ENCODE measurements around the gene AKR1D1. TPM values are rescaled to one million over a fixed set of nuclear protein-coding genes. Genes with fewer than 3 reads are reported as not detected.

The AKR1D1 gene
- total and polyA plus RNA-seq, 10 of the 15 experiments (the other 5 are each of a cell fraction or from before 2014, with no cell fraction given), result 0.09 to 0.34 TPM; not detected in 8

GRCh38 chr7:138163800-138164199 lies 87.5 kb downstream of the AKR1D1 start:
- CTCF ChIA-PET, result interaction anchor here (0.6 to 1.4 kb wide), 2 partner anchors 575 to 591 kb away, joined by 3 to 8 read pairs; no protein-coding TSS in a partner anchor
- H3K36me3 ChIP-seq (ENCODE audit: control insufficient read depth in 2 of 2, insufficient read depth in 2 of 2, low read length in 1 of 2), result no peaks in the 10 kb centered on the region
- intact Hi-C loops (cut with micrococcal nuclease; ENCODE audit: unreplicated experiment) (loop anchor here (5.0 to 10.0 kb wide), 3 partner anchors 261 to 381 kb away; no protein-coding TSS in a partner anchor), in situ Hi-C loops (cut with MboI) (loop anchor here (5.0 kb wide), 1 partner anchor 574 kb away; no protein-coding TSS in a partner anchor)
- no peak overlapping the region for H3K4me3 ChIP-seq
- RAD21 ChIA-PET (ENCODE audit: unreplicated experiment), result interaction anchor here (1.1 to 4.4 kb wide), 2 partner anchors 284 to 574 kb away, joined by 3 to 92 read pairs; no protein-coding TSS in a partner anchor
- DNase-seq (ENCODE audit: low read depth, low spot score) (no peak), ATAC-seq (no peak), FAIRE-seq (no peak)
- H2AFZ ChIP-seq (ENCODE audit: control insufficient read depth, low read depth, low read length), result no peak overlapping the region
- SMC1A ChIA-PET (ENCODE audit: uncharacterized antibody, unreplicated experiment), result interaction anchor here (4.6 kb wide), 1 partner anchor 575 kb away, joined by 87 read pairs; no protein-coding TSS in a partner anchor
- peaks cover 5% of the 10 kb centered on the region for H3K4me1 ChIP-seq (ENCODE audit: control insufficient read depth, insufficient read depth, low read length)
- no peaks in the 10 kb centered on the region for H4K20me1 ChIP-seq (ENCODE audit: control insufficient read depth, insufficient read depth)
- no peak overlapping the region for H3K27ac ChIP-seq (ENCODE audit: control insufficient read depth, insufficient read depth)
- BruUV-seq (replicated peaks), result no TSS peak
- no peak overlapping the region for H3K4me2 ChIP-seq (ENCODE audit: control insufficient read depth, insufficient read depth)
- peaks cover 11% of the 10 kb centered on the region for H3K9me3 ChIP-seq (replicated peaks; ENCODE audit: control insufficient read depth, insufficient read depth, low read length)
- POLR2A ChIA-PET, result interaction anchor here (0.8 kb wide), 1 partner anchor 282 kb away, joined by 3 read pairs; no protein-coding TSS in a partner anchor
- no peak overlapping the region for H3K9ac ChIP-seq (ENCODE audit: control insufficient read depth, insufficient read depth, low read length)
- no peaks in the 10 kb centered on the region for H3K79me2 ChIP-seq (ENCODE audit: control insufficient read depth, insufficient read depth, low read length)
- 89% methylated on average over 1 of the region's 1 CpG for WGBS (ENCODE audit: insufficient coverage, insufficient replicate concordance, low lambda C conversion rate, missing lambda C conversion rate)
- no peaks in the 10 kb centered on the region for H3K27me3 ChIP-seq (replicated peaks in 1 of 2; ENCODE audit: control insufficient read depth in 2 of 2, insufficient read depth in 2 of 2, low read length in 1 of 2)
- no peak for TF ChIP-seq ESRRA (IDR thresholded peaks at IDR 0.05; ENCODE audit: low read length)
- TF ChIP-seq, protein P1, sequence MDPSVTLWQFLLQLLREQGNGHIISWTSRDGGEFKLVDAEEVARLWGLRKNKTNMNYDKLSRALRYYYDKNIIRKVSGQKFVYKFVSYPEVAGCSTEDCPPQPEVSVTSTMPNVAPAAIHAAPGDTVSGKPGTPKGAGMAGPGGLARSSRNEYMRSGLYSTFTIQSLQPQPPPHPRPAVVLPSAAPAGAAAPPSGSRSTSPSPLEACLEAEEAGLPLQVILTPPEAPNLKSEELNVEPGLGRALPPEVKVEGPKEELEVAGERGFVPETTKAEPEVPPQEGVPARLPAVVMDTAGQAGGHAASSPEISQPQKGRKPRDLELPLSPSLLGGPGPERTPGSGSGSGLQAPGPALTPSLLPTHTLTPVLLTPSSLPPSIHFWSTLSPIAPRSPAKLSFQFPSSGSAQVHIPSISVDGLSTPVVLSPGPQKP (IDR thresholded peaks at IDR 0.05; ENCODE audit: low read depth, low read length), result no peak
- TF ChIP-seq, protein P2, sequence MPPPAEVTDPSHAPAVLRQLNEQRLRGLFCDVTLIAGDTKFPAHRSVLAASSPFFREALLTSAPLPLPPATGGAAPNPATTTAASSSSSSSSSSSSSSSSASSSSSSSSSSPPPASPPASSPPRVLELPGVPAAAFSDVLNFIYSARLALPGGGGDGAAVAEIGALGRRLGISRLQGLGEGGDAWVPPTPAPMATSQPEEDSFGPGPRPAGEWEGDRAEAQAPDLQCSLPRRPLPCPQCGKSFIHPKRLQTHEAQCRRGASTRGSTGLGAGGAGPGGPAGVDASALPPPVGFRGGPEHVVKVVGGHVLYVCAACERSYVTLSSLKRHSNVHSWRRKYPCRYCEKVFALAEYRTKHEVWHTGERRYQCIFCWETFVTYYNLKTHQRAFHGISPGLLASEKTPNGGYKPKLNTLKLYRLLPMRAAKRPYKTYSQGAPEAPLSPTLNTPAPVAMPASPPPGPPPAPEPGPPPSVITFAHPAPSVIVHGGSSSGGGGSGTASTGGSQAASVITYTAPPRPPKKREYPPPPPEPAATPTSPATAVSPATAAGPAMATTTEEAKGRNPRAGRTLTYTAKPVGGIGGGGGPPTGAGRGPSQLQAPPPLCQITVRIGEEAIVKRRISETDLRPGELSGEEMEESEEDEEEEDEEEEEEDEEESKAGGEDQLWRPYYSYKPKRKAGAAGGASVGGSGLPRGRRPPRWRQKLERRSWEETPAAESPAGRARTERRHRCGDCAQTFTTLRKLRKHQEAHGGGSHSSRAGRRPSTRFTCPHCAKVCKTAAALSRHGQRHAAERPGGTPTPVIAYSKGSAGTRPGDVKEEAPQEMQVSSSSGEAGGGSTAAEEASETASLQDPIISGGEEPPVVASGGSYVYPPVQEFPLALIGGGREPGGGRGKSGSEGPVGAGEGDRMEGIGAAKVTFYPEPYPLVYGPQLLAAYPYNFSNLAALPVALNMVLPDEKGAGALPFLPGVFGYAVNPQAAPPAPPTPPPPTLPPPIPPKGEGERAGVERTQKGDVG (CRISPR knock-in tag; IDR thresholded peaks at IDR 0.05), result no peak
- TF ChIP-seq POU2F2 (IDR thresholded peaks at IDR 0.05; ENCODE audit: borderline replicate concordance, low read depth, low read length), result no peak
- TF ChIP-seq, protein P3, sequence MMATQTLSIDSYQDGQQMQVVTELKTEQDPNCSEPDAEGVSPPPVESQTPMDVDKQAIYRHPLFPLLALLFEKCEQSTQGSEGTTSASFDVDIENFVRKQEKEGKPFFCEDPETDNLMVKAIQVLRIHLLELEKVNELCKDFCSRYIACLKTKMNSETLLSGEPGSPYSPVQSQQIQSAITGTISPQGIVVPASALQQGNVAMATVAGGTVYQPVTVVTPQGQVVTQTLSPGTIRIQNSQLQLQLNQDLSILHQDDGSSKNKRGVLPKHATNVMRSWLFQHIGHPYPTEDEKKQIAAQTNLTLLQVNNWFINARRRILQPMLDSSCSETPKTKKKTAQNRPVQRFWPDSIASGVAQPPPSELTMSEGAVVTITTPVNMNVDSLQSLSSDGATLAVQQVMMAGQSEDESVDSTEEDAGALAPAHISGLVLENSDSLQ (IDR thresholded peaks at IDR 0.05), result no peak
- TF ChIP-seq CHD2 (IDR thresholded peaks at IDR 0.05; ENCODE audit: borderline replicate concordance, low read depth, low read length), result no peak
- no peak for TF ChIP-seq USF2 (IDR thresholded peaks at IDR 0.05; ENCODE audit: borderline replicate concordance, low read depth, low read length)
- TF ChIP-seq NFYA (IDR thresholded peaks at IDR 0.05; ENCODE audit: borderline replicate concordance, low read depth, low read length), result no peak
- TF ChIP-seq, protein P4, sequence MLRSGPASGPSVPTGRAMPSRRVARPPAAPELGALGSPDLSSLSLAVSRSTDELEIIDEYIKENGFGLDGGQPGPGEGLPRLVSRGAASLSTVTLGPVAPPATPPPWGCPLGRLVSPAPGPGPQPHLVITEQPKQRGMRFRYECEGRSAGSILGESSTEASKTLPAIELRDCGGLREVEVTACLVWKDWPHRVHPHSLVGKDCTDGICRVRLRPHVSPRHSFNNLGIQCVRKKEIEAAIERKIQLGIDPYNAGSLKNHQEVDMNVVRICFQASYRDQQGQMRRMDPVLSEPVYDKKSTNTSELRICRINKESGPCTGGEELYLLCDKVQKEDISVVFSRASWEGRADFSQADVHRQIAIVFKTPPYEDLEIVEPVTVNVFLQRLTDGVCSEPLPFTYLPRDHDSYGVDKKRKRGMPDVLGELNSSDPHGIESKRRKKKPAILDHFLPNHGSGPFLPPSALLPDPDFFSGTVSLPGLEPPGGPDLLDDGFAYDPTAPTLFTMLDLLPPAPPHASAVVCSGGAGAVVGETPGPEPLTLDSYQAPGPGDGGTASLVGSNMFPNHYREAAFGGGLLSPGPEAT (IDR thresholded peaks at IDR 0.05; ENCODE audit: low read depth), result no peak
- TF ChIP-seq RELA (IDR thresholded peaks at IDR 0.05; ENCODE audit: borderline replicate concordance, partially characterized antibody), result no peak
- TF ChIP-seq BCL11A (IDR thresholded peaks at IDR 0.05; ENCODE audit: low read depth, low read length), result no peak
- no peak for TF ChIP-seq E4F1 (IDR thresholded peaks at IDR 0.05; ENCODE audit: borderline replicate concordance, partially characterized antibody)

Measured in GM12878 (cell line).